ENCODE results near the gene KERA.

GRCh38 chr12:91072931-91073330 lies 15.1 kb upstream of the KERA start:
- no peak for TF ChIP-seq ZNF24 (tag by site-specific recombination; IDR thresholded peaks at IDR 0.05)
- TF ChIP-seq YY1 (tag by site-specific recombination; IDR thresholded peaks at IDR 0.05): no peak
- TF ChIP-seq CTCF (tag by site-specific recombination; IDR thresholded peaks at IDR 0.05): no peak
- no peak for TF ChIP-seq PRDM10 (tag by site-specific recombination; IDR thresholded peaks at IDR 0.05)
- no peak for TF ChIP-seq KLF10 (tag by site-specific recombination; IDR thresholded peaks at IDR 0.05)
- no peak for TF ChIP-seq ZXDB (tag by site-specific recombination; IDR thresholded peaks at IDR 0.05)
- no peak for TF ChIP-seq GFI1B (tag by site-specific recombination; IDR thresholded peaks at IDR 0.05)

Measured in HEK293 (cell line).